Heart left ventricle (tissue), 16 donors: Measurements from ENCODE around the gene ARHGAP30. TPM values are rescaled to one million over a fixed set of nuclear protein-coding genes. Genes with fewer than 3 reads are reported as not detected.

Source experiments
- ATAC-seq, 4 donors: fragments of 200-7000 bp; cut with Tn5 transposase; one replicate each; pipeline ENCODE4 v1.9.1; 2020 to 2022; ENCODE audit warnings: moderate library complexity in 4 of 4, mild to moderate bottlenecking in 3 of 4, moderate number of reproducible peaks in 1 of 4
- DNase-seq, 5 donors: peaks; one replicate each; pipeline ENCODE4 v3.0.0-alpha.2; 2020
- H3K27ac ChIP-seq, 12 donors: fragments of 200-600 bp; sonication (generic) in 4 of 12; one replicate each; pipeline versions ENCODE4 v1.5.0 to v1.8.0; 2016 to 2022; ENCODE audit warnings: mild to moderate bottlenecking in 2 of 12
- H3K27me3 ChIP-seq, 9 donors: fragments of 200-600 bp; sonication (generic) in 2 of 9; one replicate each; pipeline versions ENCODE4 v1.5.1 to v1.8.0; 2016 to 2022; ENCODE audit warnings: mild to moderate bottlenecking in 3 of 9
- H3K36me3 ChIP-seq, 9 donors: fragments of 200-600 bp; sonication (generic) in 2 of 9; one replicate each; pipeline versions ENCODE4 v1.5.0 to v1.8.0; 2018 to 2022; ENCODE audit warnings: mild to moderate bottlenecking in 2 of 9
- H3K4me1 ChIP-seq, 12 donors: fragments of 200-600 bp; sonication (generic) in 4 of 12; one replicate each; pipeline versions ENCODE4 v1.5.0 to v1.8.0; 2016 to 2022; ENCODE audit warnings: mild to moderate bottlenecking in 3 of 12
- H3K4me3 ChIP-seq, 12 donors: fragments of 200-600 bp; sonication (generic) in 4 of 12; one replicate each; pipeline versions ENCODE4 v1.5.0 to v1.8.0; 2017 to 2022; ENCODE audit warnings: mild to moderate bottlenecking in 9 of 12, moderate library complexity in 4 of 12
- H3K9me3 ChIP-seq, 12 donors: fragments of 200-600 bp; sonication (generic) in 4 of 12; one replicate each; pipeline versions ENCODE4 v1.5.0 to v1.8.0; 2016 to 2022; ENCODE audit warnings: mild to moderate bottlenecking in 1 of 12
- CTCF ChIP-seq, 12 donors: fragments of 200-600 bp; sonication (generic) in 4 of 12; IDR thresholded peaks; one replicate each; pipeline versions ENCODE4 v1.5.0 to v1.8.0; 2018 to 2022; ENCODE audit warnings: antibody characterized with exemption in 12 of 12, mild to moderate bottlenecking in 5 of 12
- POLR2A ChIP-seq, 2 donors: fragments of 450-650 bp; IDR thresholded peaks; one replicate each; pipeline ENCODE4 v1.6.1; 2017; ENCODE audit warnings: antibody characterized with exemption in 2 of 2, mild to moderate bottlenecking in 2 of 2, moderate library complexity in 2 of 2
- WGBS, 4 donors: extraction: QIAGEN DNeasy Blood & Tissue Kit in 2 of 4; methylation state at CpG; one replicate each; pipeline versions ENCODE4 v1.1.5 to v1.1.7; 2013 to 2018; 5-methylcytosine and 5-hydroxymethylcytosine counted together
- intact Hi-C, 10 donors: fragments of 100-400 bp; cut with DNase I; formaldehyde crosslinking; loops; one replicate each; pipeline versions ENCODE4 v1.11.1 to v1.14.2; 2022
- polyA plus RNA-seq, 2 donors: library from polyadenylated mRNA; stranded (reverse); fragments of 200-250 nt; gene quantifications; one replicate each; pipeline ENCODE4 v1.2.3, GENCODE V29; 2013
- total RNA-seq, 9 donors: library from RNA; depleted of rRNA in 2 of 9; stranded (reverse); fragments of >200 nt in 2 of 9; fragmentation: NEBNext Ultra II Directional in 3 of 9; extraction: Animal tissue kit (Norgen Biotek cat#: 25700) in 3 of 9; gene quantifications; one replicate each; pipeline versions ENCODE4 v1.1.0 to v1.2.4, GENCODE V29; 2016 to 2023
- donor health status: ischemic (EF 13 %, LVEDD 7.1; RV severe dilation, severe dysfunction).
- donor health status: healthy with polysubstance abuse.
- donor health status: DM: no; HTN: yes; CAD: no.
- donor health status: DM: no; HTN: no; CAD: no.
- donor health status: ischemic (EF 25% LVEDD 6.9; RV normal size, moderate dysfunction).
- donor health status: ischemic (EF 25% LVEDD 5.7; RV mildly dilated, moderate dysfunction).
- donor health status: healthy.
- donor health status: DM: yes; HTN: yes; CAD: no.
- donor health status: ischemic (EF 35%, LVEDD 5.7; RV mildly dilated, moderate dysfunction).
- donor health status: nonischemic (EF 11% LVEDD 7.7; RV severe dilation, severe dysfunction).
- donor health status: DM: yes; HTN: yes; CAD: no.
- donor health status: PGD.
- donor health status: ischemic (EF 29% LVEDD 5.4; RV normal size, mild dysfunction).
- donor health status: nonischemic (EF 23%, LVEDD 6.1; RV moderate dilation, normal function).

The ARHGAP30 gene
- total and polyA plus RNA-seq, 11 donors, result 1.3 to 32.2 (median 2.1) TPM

GRCh38 chr1:161074676-161075368 is 5.1 kb upstream of the ARHGAP30 start:
- H3K36me3 ChIP-seq, result no peaks in the 10 kb centered on the region
- no peak for DNase-seq
- intact Hi-C loops, result no loop called here
- no peak for TF ChIP-seq CTCF (IDR thresholded peaks at IDR 0.05)
- TF ChIP-seq POLR2A (IDR thresholded peaks at IDR 0.05), result no peak
- H3K27me3 ChIP-seq, result peaks cover 0 to 4% (median 0%) of the 10 kb centered on the region in 9 donors
- ATAC-seq, result no peak
- WGBS, 4 donors, result 72 to 82% (median 80%) methylated on average over 11 to 12 of the region's 12 CpGs
- no peak overlapping the region for H3K4me3 ChIP-seq
- no peaks in the 10 kb centered on the region for H3K9me3 ChIP-seq
- H3K27ac ChIP-seq, result no peak overlapping the region
- H3K4me1 ChIP-seq, result peaks cover 0 to 16% (median 0%) of the 10 kb centered on the region in 12 donors

GRCh38 chr1:161073474-161074121 is 3.9 kb upstream of the ARHGAP30 start:
- no peak for TF ChIP-seq POLR2A (IDR thresholded peaks at IDR 0.05)
- TF ChIP-seq CTCF (IDR thresholded peaks at IDR 0.05), result no peak
- no peak overlapping the region for H3K4me3 ChIP-seq
- no peak overlapping the region for H3K27ac ChIP-seq
- no peak for DNase-seq
- H3K9me3 ChIP-seq, result no peaks in the 10 kb centered on the region
- H3K4me1 ChIP-seq, result peaks cover 0 to 16% (median 0%) of the 10 kb centered on the region in 12 donors
- no peaks in the 10 kb centered on the region for H3K36me3 ChIP-seq
- H3K27me3 ChIP-seq, result no peaks in the 10 kb centered on the region
- 70 to 89% (median 80%) methylated on average over 4 to 7 of the region's 7 CpGs for WGBS, 4 donors
- intact Hi-C loops, result no loop called here
- no peak for ATAC-seq

- Histone ChIP-seq H3K36me3 (no peaks in the 10 kb centered on the region), H3K9me3 (no peaks in the 10 kb centered on the region), H3K4me3 (no peak overlapping the region), H3K4me1 (peaks cover 0 to 16% (median 0%) of the 10 kb centered on the region in 12 donors), H3K27me3 (no peaks in the 10 kb centered on the region), H3K27ac (no peak overlapping the region)
- intact Hi-C loops, result no loop called here
- ATAC-seq (no peak), DNase-seq (no peak)
- WGBS, 4 donors, result 91 to 96% (median 94%) methylated on average over 19 of the region's 19 CpGs
- TF ChIP-seq POLR2A (IDR thresholded peaks at IDR 0.05), result no peak
- no peak for TF ChIP-seq CTCF (IDR thresholded peaks at IDR 0.05)
These were observed 3.2 kb upstream of the ARHGAP30 start for GRCh38 chr1:161072751-161073449.

- no peak for TF ChIP-seq POLR2A (IDR thresholded peaks at IDR 0.05)
- TF ChIP-seq CTCF (IDR thresholded peaks at IDR 0.05), result peak; percentile 21 to 65 (median 50)
- no peaks in the 10 kb centered on the region for H3K36me3 ChIP-seq
- DNase-seq (peak; percentile 42 to 77 (median 64)), ATAC-seq (peak in 1 of 4 donors; percentile 61)
- no peak overlapping the region for H3K27ac ChIP-seq
- no peak overlapping the region for H3K4me3 ChIP-seq
- H3K27me3 ChIP-seq, result no peaks in the 10 kb centered on the region
- intact Hi-C loops, result no loop called here
- H3K9me3 ChIP-seq, result no peaks in the 10 kb centered on the region
- peaks cover 0 to 24% (median 0%) of the 10 kb centered on the region in 12 donors for H3K4me1 ChIP-seq
- WGBS, 4 donors, result 62 to 81% (median 70%) methylated on average over 9 of the region's 9 CpGs
These were observed 2.2 kb upstream of the ARHGAP30 start for GRCh38 chr1:161071886-161072371.
